ENCODE measurements around the gene RTKN2.

The RTKN2 gene

DNA sequence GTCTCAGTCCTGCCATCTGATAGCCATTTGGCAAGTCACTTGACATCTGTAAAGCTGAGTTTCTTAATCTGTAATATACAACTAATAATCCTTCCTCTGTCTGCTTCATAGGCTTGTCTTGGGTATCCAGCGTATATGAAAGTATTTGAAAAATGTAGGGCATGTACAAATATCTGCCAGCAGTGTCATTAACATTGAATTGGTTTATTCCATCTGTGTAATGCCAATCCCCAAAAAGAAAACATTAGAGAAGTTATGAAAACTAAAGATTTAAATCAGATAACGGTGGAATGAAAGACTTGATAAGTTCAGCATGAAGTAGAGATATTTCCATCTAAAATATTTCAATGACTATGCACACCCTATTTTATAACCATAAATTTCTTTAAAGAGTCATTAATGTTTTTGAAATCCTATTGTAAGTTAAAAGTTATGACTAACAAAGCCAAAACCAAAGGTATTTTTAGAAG lies 9.8 kb upstream of the RTKN2 start:
- Histone ChIP-seq H3K36me3 (no peaks in the 10 kb centered on the region), H3K4me3 (ENCODE audit: low read depth, low read length) (no peak overlapping the region), H3K27ac (no peak overlapping the region), H3K9me3 (ENCODE audit: severe bottlenecking) (no peaks in the 10 kb centered on the region), H3K27me3 (ENCODE audit: insufficient read depth, low read depth, severe bottlenecking) (no peaks in the 10 kb centered on the region)
- DNase-seq: no peak
- TF ChIP-seq, protein P1, sequence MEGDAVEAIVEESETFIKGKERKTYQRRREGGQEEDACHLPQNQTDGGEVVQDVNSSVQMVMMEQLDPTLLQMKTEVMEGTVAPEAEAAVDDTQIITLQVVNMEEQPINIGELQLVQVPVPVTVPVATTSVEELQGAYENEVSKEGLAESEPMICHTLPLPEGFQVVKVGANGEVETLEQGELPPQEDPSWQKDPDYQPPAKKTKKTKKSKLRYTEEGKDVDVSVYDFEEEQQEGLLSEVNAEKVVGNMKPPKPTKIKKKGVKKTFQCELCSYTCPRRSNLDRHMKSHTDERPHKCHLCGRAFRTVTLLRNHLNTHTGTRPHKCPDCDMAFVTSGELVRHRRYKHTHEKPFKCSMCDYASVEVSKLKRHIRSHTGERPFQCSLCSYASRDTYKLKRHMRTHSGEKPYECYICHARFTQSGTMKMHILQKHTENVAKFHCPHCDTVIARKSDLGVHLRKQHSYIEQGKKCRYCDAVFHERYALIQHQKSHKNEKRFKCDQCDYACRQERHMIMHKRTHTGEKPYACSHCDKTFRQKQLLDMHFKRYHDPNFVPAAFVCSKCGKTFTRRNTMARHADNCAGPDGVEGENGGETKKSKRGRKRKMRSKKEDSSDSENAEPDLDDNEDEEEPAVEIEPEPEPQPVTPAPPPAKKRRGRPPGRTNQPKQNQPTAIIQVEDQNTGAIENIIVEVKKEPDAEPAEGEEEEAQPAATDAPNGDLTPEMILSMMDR (IDR thresholded peaks at IDR 0.05; ENCODE audit: low read depth, low read length): no peak

DNA sequence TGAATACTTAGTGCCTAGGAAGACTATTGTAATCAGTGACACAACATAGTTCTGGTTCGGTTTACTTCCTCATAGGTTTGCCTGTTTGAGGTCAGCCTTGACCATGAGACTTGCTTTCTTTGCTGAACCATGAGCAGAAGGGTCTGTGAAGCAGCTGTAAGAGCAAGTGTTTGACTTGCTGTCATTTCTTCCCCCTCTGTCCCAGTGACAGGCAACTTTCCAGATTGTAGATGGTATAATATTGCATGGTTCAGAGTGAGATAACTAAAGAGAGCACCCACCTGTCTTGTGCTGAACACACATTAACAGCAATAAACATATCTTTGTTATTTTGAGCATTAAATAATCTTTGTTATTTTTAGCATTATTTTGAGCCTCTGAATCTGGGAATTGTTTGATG lies 9.3 kb upstream of the RTKN2 start:
- no peaks in the 10 kb centered on the region for H3K27me3 ChIP-seq (ENCODE audit: insufficient read depth, low read depth, severe bottlenecking)
- H3K27ac ChIP-seq: no peak overlapping the region
- no peaks in the 10 kb centered on the region for H3K9me3 ChIP-seq (ENCODE audit: severe bottlenecking)
- no peak for DNase-seq
- no peak overlapping the region for H3K4me3 ChIP-seq (ENCODE audit: low read depth, low read length)
- TF ChIP-seq, protein P1 (IDR thresholded peaks at IDR 0.05; ENCODE audit: low read depth, low read length): no peak
- H3K36me3 ChIP-seq: no peaks in the 10 kb centered on the region

DNA sequence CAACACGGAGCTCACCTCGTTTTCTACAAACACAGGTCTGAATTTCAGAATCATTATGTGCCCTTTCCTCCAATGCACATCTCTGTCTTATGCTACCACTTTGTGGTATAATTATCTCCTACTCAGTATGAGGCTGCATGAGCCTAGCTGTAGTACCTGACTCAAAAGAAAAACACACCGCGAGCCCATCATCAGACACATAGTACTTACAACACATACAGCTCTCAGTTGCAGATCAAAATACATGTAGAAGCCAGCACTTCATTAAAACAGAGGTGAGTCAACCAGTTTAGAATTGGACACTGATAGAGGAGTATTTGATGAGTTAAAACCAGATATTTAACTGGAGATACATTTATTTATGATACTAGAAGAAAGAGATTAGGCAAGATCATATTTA lies 1.4 kb upstream of the RTKN2 start:
- TF ChIP-seq, protein P1 (IDR thresholded peaks at IDR 0.05; ENCODE audit: low read depth, low read length): no peak
- H3K27ac ChIP-seq: no peak overlapping the region
- peaks cover 10% of the 10 kb centered on the region for H3K36me3 ChIP-seq
- no peaks in the 10 kb centered on the region for H3K27me3 ChIP-seq (ENCODE audit: insufficient read depth, low read depth, severe bottlenecking)
- H3K4me3 ChIP-seq (ENCODE audit: low read depth, low read length): no peak overlapping the region
- H3K9me3 ChIP-seq (ENCODE audit: severe bottlenecking): no peaks in the 10 kb centered on the region
- no peak for DNase-seq

DNA sequence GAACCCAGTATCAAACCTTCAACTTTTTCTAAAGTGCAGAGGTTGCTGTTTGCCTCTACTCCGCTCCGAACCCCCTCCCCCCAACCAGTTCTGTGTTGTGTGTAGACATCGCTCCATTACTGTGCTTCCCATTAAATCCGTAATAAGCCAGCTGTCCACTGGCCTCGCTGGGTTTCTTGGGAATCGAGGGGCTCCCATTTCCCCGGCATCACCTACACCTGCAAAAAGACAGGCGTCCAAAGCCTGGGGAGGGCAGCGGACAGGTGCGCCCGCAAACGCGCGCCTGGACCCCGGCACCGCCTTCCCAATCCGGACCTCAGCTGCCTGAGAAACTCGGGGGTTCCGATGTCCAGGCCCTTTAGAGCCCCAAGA lies 631 bp downstream of the RTKN2 start:
- Histone ChIP-seq H3K36me3 (peaks cover 11% of the 10 kb centered on the region), H3K27me3 (ENCODE audit: insufficient read depth, low read depth, severe bottlenecking) (no peaks in the 10 kb centered on the region), H3K4me3 (ENCODE audit: low read depth, low read length) (peak overlapping the region; percentile 89), H3K9me3 (ENCODE audit: severe bottlenecking) (no peaks in the 10 kb centered on the region), H3K27ac (peak overlapping the region; percentile 91)
- peak; percentile 59 for DNase-seq
- TF ChIP-seq, protein P1 (IDR thresholded peaks at IDR 0.05; ENCODE audit: low read depth, low read length): no peak

DNA sequence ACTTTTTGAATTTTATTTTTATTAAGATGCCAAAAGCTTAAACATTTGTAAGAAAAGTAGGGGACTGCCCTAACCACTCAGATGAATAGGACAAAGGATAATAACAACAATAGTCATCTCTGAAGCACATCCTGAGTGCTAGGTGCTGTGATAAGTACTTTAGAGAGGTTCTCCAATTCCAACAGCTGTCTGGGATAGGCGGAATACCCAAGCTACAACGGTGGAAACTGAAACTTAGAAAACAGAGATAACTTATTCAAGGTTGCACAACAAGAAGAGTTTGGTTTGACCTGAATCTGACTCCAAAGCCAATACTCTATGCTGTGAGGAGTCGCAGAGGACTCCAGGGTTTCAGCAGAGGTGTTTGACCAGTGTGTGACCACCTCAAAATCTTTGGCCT lies 2.0 kb downstream of the RTKN2 start:
- DNase-seq: no peak
- H3K27ac ChIP-seq: no peak overlapping the region
- TF ChIP-seq, protein P1 (IDR thresholded peaks at IDR 0.05; ENCODE audit: low read depth, low read length): no peak
- no peak overlapping the region for H3K4me3 ChIP-seq (ENCODE audit: low read depth, low read length)
- H3K27me3 ChIP-seq (ENCODE audit: insufficient read depth, low read depth, severe bottlenecking): no peaks in the 10 kb centered on the region
- no peaks in the 10 kb centered on the region for H3K9me3 ChIP-seq (ENCODE audit: severe bottlenecking)
- peaks cover 22% of the 10 kb centered on the region for H3K36me3 ChIP-seq

DNA sequence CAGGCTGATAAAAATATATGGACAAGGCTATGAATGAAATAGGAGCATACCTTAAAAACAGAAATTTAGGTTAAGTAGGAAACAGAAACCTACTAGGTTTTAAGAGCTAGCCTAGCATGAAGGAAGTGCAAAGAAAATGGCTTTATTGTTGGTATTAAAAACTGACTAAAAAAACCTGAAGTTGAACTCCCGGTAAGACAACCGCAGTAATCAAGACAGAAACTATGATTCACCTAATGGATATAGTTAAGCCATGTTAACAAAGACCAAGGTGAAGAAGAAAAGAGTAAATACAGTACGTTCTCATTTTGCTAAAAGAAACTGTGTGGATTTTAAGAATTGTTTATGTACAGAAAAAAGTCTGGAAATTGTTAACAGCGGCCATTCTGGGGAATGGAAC lies 2.5 kb downstream of the RTKN2 start:
- H3K27me3 ChIP-seq (ENCODE audit: insufficient read depth, low read depth, severe bottlenecking): no peaks in the 10 kb centered on the region
- peaks cover 23% of the 10 kb centered on the region for H3K36me3 ChIP-seq
- H3K27ac ChIP-seq: no peak overlapping the region
- H3K9me3 ChIP-seq (ENCODE audit: severe bottlenecking): no peaks in the 10 kb centered on the region
- H3K4me3 ChIP-seq (ENCODE audit: low read depth, low read length): no peak overlapping the region
- TF ChIP-seq, protein P1 (IDR thresholded peaks at IDR 0.05; ENCODE audit: low read depth, low read length): no peak
- DNase-seq: no peak

All from WERI-Rb-1 (cell line).